ENCODE results near the gene HNRNPDL. TPM values are rescaled to one million over a fixed set of nuclear protein-coding genes. Genes with fewer than 3 reads are reported as not detected.

The HNRNPDL gene
- total and polyA plus RNA-seq, 2 of the 4 experiments (the other 2 are of a cell fraction), result 52.9 to 276 TPM

- Histone ChIP-seq H2BK20ac (ENCODE audit: low read depth, low read length) (no peak overlapping the region), H3K27me3 (ENCODE audit: control insufficient read depth, insufficient read depth, low read length) (no peaks in the 10 kb centered on the region), H3K4me3 (ENCODE audit: insufficient read depth, low read depth, low read length) (no peak overlapping the region), H3K9me1 (ENCODE audit: insufficient read depth, low read length) (peaks cover 12% of the 10 kb centered on the region), H2AK9ac (replicated peaks; ENCODE audit: low read depth, low read length, poor library complexity) (no peak overlapping the region), H3K79me1 (ENCODE audit: low read depth in 1 of 2, low read length in 2 of 2) (peaks cover 36 to 70% of the 10 kb centered on the region in 2 experiments), H3K4me2 (ENCODE audit: low read depth, low read length) (no peak overlapping the region), H2AFZ (replicated peaks; ENCODE audit: low read length, poor library complexity) (no peak overlapping the region), H2BK120ac (ENCODE audit: low read depth, low read length) (no peak overlapping the region), H3K14ac (replicated peaks; ENCODE audit: low read depth, low read length) (no peak overlapping the region), H2BK5ac (ENCODE audit: low read depth, low read length, poor library complexity, severe bottlenecking) (no peak overlapping the region), H4K5ac (ENCODE audit: low read depth, low read length) (no peak overlapping the region), H3K9ac (ENCODE audit: low read depth, low read length) (no peak overlapping the region), H4K8ac (ENCODE audit: low read depth in 2 of 2, low read length in 2 of 2) (no peak overlapping the region), H4K91ac (ENCODE audit: insufficient read depth, low read depth, low read length) (no peak overlapping the region), H2AK5ac (ENCODE audit: low read depth, low read length) (no peak overlapping the region), H3K27ac (ENCODE audit: insufficient read depth, low read length) (no peak overlapping the region), H4K20me1 (ENCODE audit: insufficient read depth, low read length) (peaks cover 43% of the 10 kb centered on the region), H3K36me3 (ENCODE audit: control insufficient read depth, insufficient read depth, low read length) (peaks cover 2% of the 10 kb centered on the region; the same call in 1 of the 2 replicates), H3K4ac (ENCODE audit: low read depth, low read length) (no peak overlapping the region), H2BK15ac (ENCODE audit: low read depth, low read length) (no peak overlapping the region), H3K18ac (ENCODE audit: low read depth, low read length) (no peak overlapping the region), H3K23ac (ENCODE audit: low read depth, low read length) (no peak overlapping the region), H3K9me3 (ENCODE audit: control insufficient read depth, insufficient read depth, low read length) (no peaks in the 10 kb centered on the region), H3K56ac (ENCODE audit: extremely low read depth, insufficient read depth, low read length) (no peak overlapping the region), H3K4me1 (ENCODE audit: control insufficient read depth, insufficient read depth, low read length) (peaks cover 3% of the 10 kb centered on the region)
- 87% methylated on average over 6 of the region's 18 CpGs; no CpG with 5 or more reads in 1 of the 2 experiments for WGBS, 2 experiments (ENCODE audit: extremely low coverage in 2 of 2, insufficient read length in 1 of 2)
- ChIA-PET POLR2A (ENCODE audit: unreplicated experiment) (no interaction called here), CTCF (no interaction called here)
- dilution Hi-C loops (cut with HindIII; ENCODE audit: low sequenced_read_pairs, unreplicated experiment) (no loop called here), intact Hi-C loops (cut with micrococcal nuclease) (no loop called here), in situ Hi-C loops (cut with MboI; ENCODE audit: low sequenced_read_pairs) (loop anchor here (25.0 kb wide), 1 partner anchor 605 kb away; the partner anchor contains the start of gene COPS4)
- TF ChIP-seq FOS (IDR thresholded peaks at IDR 0.05; ENCODE audit: low read depth, low read length) (no peak), CEBPB (IDR thresholded peaks at IDR 0.05; ENCODE audit: low read depth, low read length) (no peak), RFX5 (IDR thresholded peaks at IDR 0.05; ENCODE audit: low read depth, low read length) (no peak)
- no peak for DNase-seq
- ATAC-seq (ENCODE audit: low read depth), result no peak
- no TSS peak for BruUV-seq (replicated peaks)
These were observed 2.3 kb upstream of the HNRNPDL start for GRCh38 chr4:82432596-82432995.

Measured in IMR-90 (cell line).